A673 (cell line): ENCODE results near the gene FERMT3. TPM values are rescaled to one million over a fixed set of nuclear protein-coding genes. Genes with fewer than 3 reads are reported as not detected.

Experiments
- BruUV-seq: library from RNA; stranded (reverse); fragments of 400-500 nt; replicated peaks from 2 replicates; lab custom pipeline; 2021; lab: Mats Ljungman, UMichigan
- CTCF ChIA-PET: fragments of 300-600 bp; sonication (Branson Sonifier 250); formaldehyde crosslinking; loops from one replicate; lab custom pipeline; 2022; ENCODE audit warnings: antibody characterized with exemption; lab: Charles Lee
- POLR2A ChIA-PET: fragments of 300-600 bp; sonication (Branson Sonifier 250); formaldehyde crosslinking; loops from one replicate; lab custom pipeline; 2022; ENCODE audit warnings: antibody characterized with exemption; ENCODE audit not compliant: low non-redundant PET; lab: Charles Lee
- DNase-seq: peaks from one replicate; pipeline ENCODE4 v3.0.0-alpha.2; 2015; ENCODE audit warnings: low spot score
- H3K27ac ChIP-seq: fragments of 200-600 bp; sonication (generic); 2 replicates; pipeline ENCODE4 v1.5.1; 2016; ENCODE audit warnings: mixed run types, low read depth, mild to moderate bottlenecking, mixed read lengths, antibody characterized with exemption, low read length; ENCODE audit not compliant: poor library complexity, severe bottlenecking
- H3K27me3 ChIP-seq: fragments of 200-600 bp; sonication (generic); replicated peaks from 2 replicates; pipeline ENCODE4 v1.6.1; 2017; ENCODE audit warnings: mixed run types, low read depth, mild to moderate bottlenecking, mixed read lengths, antibody characterized with exemption, low read length; ENCODE audit not compliant: insufficient read depth, poor library complexity
- H3K36me3 ChIP-seq: fragments of 200-600 bp; sonication (generic); 2 replicates; pipeline ENCODE4 v1.6.1; 2016; ENCODE audit warnings: mixed run types, mild to moderate bottlenecking, mixed read lengths, antibody characterized with exemption, low read length; ENCODE audit not compliant: insufficient read depth, poor library complexity, severe bottlenecking
- H3K4me1 ChIP-seq: fragments of 200-600 bp; sonication (generic); 2 replicates; pipeline ENCODE4 v1.6.1; 2017; ENCODE audit warnings: mixed run types, mild to moderate bottlenecking, mixed read lengths, antibody characterized with exemption, low read length; ENCODE audit not compliant: insufficient read depth, poor library complexity, severe bottlenecking
- H3K4me3 ChIP-seq: fragments of 200-600 bp; sonication (generic); 2 replicates; pipeline ENCODE4 v1.5.1; 2016; ENCODE audit warnings: low read depth, mixed run types, mild to moderate bottlenecking, mixed read lengths, low read length; ENCODE audit not compliant: poor library complexity, severe bottlenecking
- H3K9me3 ChIP-seq: fragments of 200-600 bp; sonication (generic); 2 replicates; pipeline ENCODE4 v1.6.1; 2016; ENCODE audit warnings: mixed run types, low read depth, mild to moderate bottlenecking, mixed read lengths, antibody characterized with exemption, low read length; ENCODE audit not compliant: poor library complexity, severe bottlenecking
- EZH2 ChIP-seq: fragments of 200-600 bp; sonication (generic); IDR thresholded peaks from 2 replicates; pipeline ENCODE4 v1.6.1; 2017; ENCODE audit warnings: borderline replicate concordance, low read depth, mild to moderate bottlenecking, mixed read lengths, antibody characterized with exemption, low read length; ENCODE audit not compliant: poor library complexity, severe bottlenecking
- intact Hi-C: fragments of 100-400 bp; cut with micrococcal nuclease; formaldehyde crosslinking; loops from one replicate; pipeline ENCODE4 v1.10.0; 2022; ENCODE audit not compliant: unreplicated experiment
- total RNA-seq: library from RNA; stranded (reverse); gene quantifications from 2 replicates; pipeline ENCODE4 v1.2.3, GENCODE V29; 2021
- TF ChIP-seq, protein P1 (sequence below): fragments of 300-800, 200-600 bp; sonication (generic); conservative IDR thresholded peaks from 2 replicates; pipeline ENCODE4 v1.5.1; 2017; ENCODE audit warnings: low read depth, mild to moderate bottlenecking, antibody characterized with exemption, low read length, moderate library complexity, mixed read lengths

Gene FERMT3
- total RNA-seq, 1 experiment from 2014 or later: 99.3 TPM

GRCh38 chr11:64196626-64197025 lies 9.9 kb upstream of the FERMT3 start:
- CTCF ChIA-PET: no interaction called here
- POLR2A ChIA-PET: no interaction called here
- Histone ChIP-seq H3K27me3 (no peaks in the 10 kb centered on the region), H3K4me3 (no peak overlapping the region), H3K36me3 (peaks cover 94% of the 10 kb centered on the region), H3K4me1 (no peaks in the 10 kb centered on the region), H3K9me3 (no peaks in the 10 kb centered on the region), H3K27ac (no peak overlapping the region)
- intact Hi-C loops: no loop called here
- TF ChIP-seq, protein P1, sequence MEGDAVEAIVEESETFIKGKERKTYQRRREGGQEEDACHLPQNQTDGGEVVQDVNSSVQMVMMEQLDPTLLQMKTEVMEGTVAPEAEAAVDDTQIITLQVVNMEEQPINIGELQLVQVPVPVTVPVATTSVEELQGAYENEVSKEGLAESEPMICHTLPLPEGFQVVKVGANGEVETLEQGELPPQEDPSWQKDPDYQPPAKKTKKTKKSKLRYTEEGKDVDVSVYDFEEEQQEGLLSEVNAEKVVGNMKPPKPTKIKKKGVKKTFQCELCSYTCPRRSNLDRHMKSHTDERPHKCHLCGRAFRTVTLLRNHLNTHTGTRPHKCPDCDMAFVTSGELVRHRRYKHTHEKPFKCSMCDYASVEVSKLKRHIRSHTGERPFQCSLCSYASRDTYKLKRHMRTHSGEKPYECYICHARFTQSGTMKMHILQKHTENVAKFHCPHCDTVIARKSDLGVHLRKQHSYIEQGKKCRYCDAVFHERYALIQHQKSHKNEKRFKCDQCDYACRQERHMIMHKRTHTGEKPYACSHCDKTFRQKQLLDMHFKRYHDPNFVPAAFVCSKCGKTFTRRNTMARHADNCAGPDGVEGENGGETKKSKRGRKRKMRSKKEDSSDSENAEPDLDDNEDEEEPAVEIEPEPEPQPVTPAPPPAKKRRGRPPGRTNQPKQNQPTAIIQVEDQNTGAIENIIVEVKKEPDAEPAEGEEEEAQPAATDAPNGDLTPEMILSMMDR: no peak
- no peak for TF ChIP-seq EZH2
- no TSS peak for BruUV-seq
- DNase-seq: no peak

DNA sequence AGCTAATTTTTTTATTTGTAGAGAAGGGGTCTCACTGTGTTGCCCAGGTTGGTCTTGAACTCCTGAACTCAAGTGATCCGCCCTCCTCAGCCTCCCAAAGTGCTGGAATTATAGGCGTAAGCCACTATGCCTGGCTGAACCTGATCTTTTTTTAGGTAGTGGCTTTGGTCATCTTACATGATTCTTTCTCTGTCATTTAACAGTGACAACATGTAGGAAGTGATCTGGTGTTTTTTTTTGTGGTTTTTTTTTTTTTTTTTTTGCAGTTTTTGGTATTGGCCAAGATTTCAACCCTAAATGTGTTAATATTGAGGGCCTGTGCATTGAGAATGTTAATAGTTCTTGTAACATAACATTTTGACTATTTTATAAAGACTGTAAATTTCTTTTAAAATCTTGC lies 8.0 kb upstream of the FERMT3 start:
- no peaks in the 10 kb centered on the region for H3K4me1 ChIP-seq
- ChIA-PET CTCF (no interaction called here), POLR2A (no interaction called here)
- no peak overlapping the region for H3K4me3 ChIP-seq
- no peak overlapping the region for H3K27ac ChIP-seq
- peaks cover 99% of the 10 kb centered on the region for H3K36me3 ChIP-seq
- H3K9me3 ChIP-seq: no peaks in the 10 kb centered on the region
- TF ChIP-seq, protein P1: no peak
- no peak for TF ChIP-seq EZH2
- no TSS peak for BruUV-seq
- DNase-seq: no peak
- H3K27me3 ChIP-seq: no peaks in the 10 kb centered on the region
- intact Hi-C loops: no loop called here

DNA sequence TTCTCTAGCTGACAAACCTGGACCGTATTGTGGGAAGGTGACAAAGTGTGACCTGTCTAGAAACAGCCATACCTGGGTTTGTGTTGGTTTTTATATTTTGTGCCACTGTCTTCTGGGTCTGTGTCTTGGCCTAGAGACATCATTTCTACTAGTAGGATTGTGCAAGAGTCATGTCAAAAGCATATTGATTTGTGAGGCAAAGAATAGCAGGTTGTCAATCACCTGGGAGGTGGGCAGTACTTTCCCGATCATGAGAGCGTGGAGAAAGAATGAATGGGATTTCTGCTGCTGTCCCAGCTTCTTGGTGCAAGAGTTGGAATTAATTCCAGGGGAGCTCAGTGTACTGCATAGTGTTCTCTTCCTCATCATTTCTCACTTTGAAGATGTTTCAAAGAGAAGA lies 5.0 kb upstream of the FERMT3 start:
- peaks cover 88% of the 10 kb centered on the region for H3K36me3 ChIP-seq
- no peaks in the 10 kb centered on the region for H3K27me3 ChIP-seq
- peaks cover 29% of the 10 kb centered on the region for H3K4me1 ChIP-seq
- ChIA-PET CTCF (interaction anchor here (0.6 kb wide), 1 partner anchor 100 kb away, joined by 6 read pairs; no protein-coding TSS in a partner anchor), POLR2A (no interaction called here)
- BruUV-seq: no TSS peak
- no peak for TF ChIP-seq EZH2
- TF ChIP-seq, protein P1: no peak
- DNase-seq: no peak
- intact Hi-C loops: no loop called here
- H3K27ac ChIP-seq: no peak overlapping the region
- H3K4me3 ChIP-seq: no peak overlapping the region
- no peaks in the 10 kb centered on the region for H3K9me3 ChIP-seq
